Measurements from ENCODE around the gene MS4A3. TPM values are rescaled to one million over a fixed set of nuclear protein-coding genes. Genes with fewer than 3 reads are reported as not detected.
"Not testable (repeated sequence)": the region's sequence is repeated elsewhere in the genome, so short reads cannot be mapped to it uniquely, and the experiment has no call there.

The MS4A3 gene
- total RNA-seq, 1 donor from 2014 or later = 6.8 TPM

DNA sequence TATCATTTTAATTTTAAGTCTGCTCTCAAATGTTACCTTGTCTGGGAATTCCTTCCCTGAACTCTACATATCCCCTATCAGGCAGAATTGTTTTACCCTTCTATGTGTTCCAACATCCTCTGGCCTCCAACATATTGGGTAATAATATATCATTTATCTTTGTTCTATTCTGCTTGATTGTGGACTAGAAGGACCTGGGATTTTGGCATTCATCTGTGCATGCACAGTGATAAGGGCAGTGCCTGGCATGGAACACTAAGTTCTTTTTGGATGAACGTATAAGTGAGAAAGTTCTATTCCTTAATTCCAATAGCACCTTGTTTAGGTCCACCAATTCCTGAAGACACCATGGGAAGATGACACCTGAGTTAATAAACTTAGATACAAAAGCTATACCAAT, 30.8 kb downstream of the MS4A3 start:
- no peak overlapping the region for H3K9ac ChIP-seq (ENCODE audit: low read depth in 1 of 3, low read length in 3 of 3)
- no peaks in the 10 kb centered on the region for H3K36me3 ChIP-seq (ENCODE audit: control insufficient read depth in 3 of 3, insufficient read depth in 3 of 3, low read length in 3 of 3)
- H3K27ac ChIP-seq (ENCODE audit: low read depth, low read length) = no peak overlapping the region
- no peak overlapping the region for H3K4me3 ChIP-seq (ENCODE audit: low read length in 3 of 3)
- peaks cover 0 to 3% (median 0%) of the 10 kb centered on the region in 3 donors for H3K27me3 ChIP-seq (ENCODE audit: control insufficient read depth in 3 of 3, insufficient read depth in 3 of 3, low read length in 3 of 3)
- H3K9me3 ChIP-seq (ENCODE audit: control insufficient read depth in 3 of 3, low read length in 3 of 3) = no peaks in the 10 kb centered on the region
- H3K4me1 ChIP-seq (ENCODE audit: control insufficient read depth in 3 of 3, insufficient read depth in 3 of 3, low read length in 3 of 3) = no peaks in the 10 kb centered on the region

GRCh38 chr11:60088364-60088763, 31.9 kb downstream of the MS4A3 start, which contains the start of gene MS4A2:
Gene MS4A2, plus strand, starts transcription at chr11:60088664. Its CDS starts 102 bp downstream, at chr11:60088766.
- Histone ChIP-seq H3K4me1 (ENCODE audit: control insufficient read depth in 3 of 3, insufficient read depth in 3 of 3, low read length in 3 of 3) (no peaks in the 10 kb centered on the region), H3K36me3 (ENCODE audit: control insufficient read depth in 3 of 3, insufficient read depth in 3 of 3, low read length in 3 of 3) (no peaks in the 10 kb centered on the region), H3K9me3 (ENCODE audit: control insufficient read depth in 3 of 3, low read length in 3 of 3) (no peaks in the 10 kb centered on the region), H3K9ac (ENCODE audit: low read depth in 1 of 3, low read length in 3 of 3) (no peak within 1 kb of the TSS), H3K27me3 (ENCODE audit: control insufficient read depth in 3 of 3, insufficient read depth in 3 of 3, low read length in 3 of 3) (peaks cover 0 to 3% (median 0%) of the 10 kb centered on the region in 3 donors), H3K4me3 (ENCODE audit: low read length in 3 of 3) (no peak within 1 kb of the TSS), H3K27ac (ENCODE audit: low read depth, low read length) (no peak within 1 kb of the TSS)

DNA sequence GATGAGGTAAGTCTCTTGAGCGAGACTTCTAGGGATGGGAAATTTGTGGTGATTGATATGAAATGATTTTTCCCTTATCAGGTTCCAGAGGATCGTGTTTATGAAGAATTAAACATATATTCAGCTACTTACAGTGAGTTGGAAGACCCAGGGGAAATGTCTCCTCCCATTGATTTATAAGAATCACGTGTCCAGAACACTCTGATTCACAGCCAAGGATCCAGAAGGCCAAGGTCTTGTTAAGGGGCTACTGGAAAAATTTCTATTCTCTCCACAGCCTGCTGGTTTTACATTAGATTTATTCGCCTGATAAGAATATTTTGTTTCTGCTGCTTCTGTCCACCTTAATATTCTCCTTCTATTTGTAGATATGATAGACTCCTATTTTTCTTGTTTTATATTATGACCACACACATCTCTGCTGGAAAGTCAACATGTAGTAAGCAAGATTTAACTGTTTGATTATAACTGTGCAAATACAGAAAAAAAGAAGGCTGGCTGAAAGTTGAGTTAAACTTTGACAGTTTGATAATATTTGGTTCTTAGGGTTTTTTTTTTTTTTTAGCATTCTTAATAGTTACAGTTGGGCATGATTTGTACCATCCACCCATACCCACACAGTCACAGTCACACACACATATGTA, 39.1 kb downstream of the MS4A3 start:
- H3K9me3 ChIP-seq (ENCODE audit: control insufficient read depth in 3 of 3, low read length in 3 of 3) = no peaks in the 10 kb centered on the region
- H3K9ac ChIP-seq (ENCODE audit: low read depth in 1 of 3, low read length in 3 of 3) = no peak overlapping the region
- no peak overlapping the region for H3K4me3 ChIP-seq (ENCODE audit: low read length in 3 of 3)
- H3K27ac ChIP-seq (ENCODE audit: low read depth, low read length) = no peak overlapping the region
- H3K27me3 ChIP-seq (ENCODE audit: control insufficient read depth in 3 of 3, insufficient read depth in 3 of 3, low read length in 3 of 3) = peaks cover 0 to 3% (median 0%) of the 10 kb centered on the region in 3 donors
- H3K36me3 ChIP-seq (ENCODE audit: control insufficient read depth in 3 of 3, insufficient read depth in 3 of 3, low read length in 3 of 3) = no peaks in the 10 kb centered on the region
- H3K4me1 ChIP-seq (ENCODE audit: control insufficient read depth in 3 of 3, insufficient read depth in 3 of 3, low read length in 3 of 3) = no peaks in the 10 kb centered on the region

DNA sequence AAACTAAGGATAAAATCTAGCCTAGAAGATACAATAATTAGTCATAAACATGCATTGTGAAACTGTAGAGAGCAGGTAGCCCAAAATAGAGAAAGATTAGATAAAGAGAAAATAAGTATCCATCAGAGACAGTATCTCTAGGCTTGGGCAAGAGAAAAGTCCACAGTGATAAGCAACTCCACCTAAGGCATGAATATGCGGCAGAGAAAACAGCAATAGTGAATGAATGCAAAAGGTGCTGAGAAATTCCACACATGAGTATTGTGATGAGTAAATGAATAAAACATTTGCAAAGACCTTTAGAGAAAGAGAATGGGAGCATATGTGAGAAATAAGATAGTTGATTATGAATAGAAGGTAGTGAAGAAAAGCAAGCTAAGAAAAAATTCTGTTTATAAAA, 40.7 kb downstream of the MS4A3 start:
- Histone ChIP-seq H3K9me3 (ENCODE audit: control insufficient read depth in 3 of 3, low read length in 3 of 3) (no peaks in the 10 kb centered on the region), H3K4me3 (ENCODE audit: low read length in 3 of 3) (no peak overlapping the region), H3K4me1 (ENCODE audit: control insufficient read depth in 3 of 3, insufficient read depth in 3 of 3, low read length in 3 of 3) (no peaks in the 10 kb centered on the region), H3K36me3 (ENCODE audit: control insufficient read depth in 3 of 3, insufficient read depth in 3 of 3, low read length in 3 of 3) (no peaks in the 10 kb centered on the region), H3K9ac (ENCODE audit: low read depth in 1 of 3, low read length in 3 of 3) (no peak overlapping the region), H3K27me3 (ENCODE audit: control insufficient read depth in 3 of 3, insufficient read depth in 3 of 3, low read length in 3 of 3) (no peaks in the 10 kb centered on the region), H3K27ac (ENCODE audit: low read depth, low read length) (no peak overlapping the region)

DNA sequence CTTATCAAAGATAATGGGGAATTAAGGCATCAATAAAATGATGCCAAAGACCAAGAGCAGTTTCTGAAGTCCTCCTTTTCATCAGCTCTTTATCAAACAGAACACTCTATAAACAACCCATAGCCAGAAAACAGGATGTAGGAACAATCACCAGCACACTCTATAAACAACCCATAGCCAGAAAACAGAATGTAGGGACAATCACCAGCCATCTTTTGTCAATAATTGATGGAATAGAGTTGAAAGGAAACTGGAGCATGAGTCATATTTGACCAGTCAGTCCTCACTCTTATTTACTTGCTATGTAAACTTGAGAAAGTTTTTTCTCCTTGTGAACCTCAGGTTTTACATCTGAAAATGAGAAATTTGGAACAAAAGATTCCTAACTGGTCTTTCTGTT, 42.0 kb downstream of the MS4A3 start:
- Histone ChIP-seq H3K4me3 (ENCODE audit: low read length in 3 of 3) (no peak overlapping the region), H3K9me3 (ENCODE audit: control insufficient read depth in 3 of 3, low read length in 3 of 3) (no peaks in the 10 kb centered on the region), H3K9ac (ENCODE audit: low read depth in 1 of 3, low read length in 3 of 3) (no peak overlapping the region), H3K4me1 (ENCODE audit: control insufficient read depth in 3 of 3, insufficient read depth in 3 of 3, low read length in 3 of 3) (no peaks in the 10 kb centered on the region), H3K27me3 (ENCODE audit: control insufficient read depth in 3 of 3, insufficient read depth in 3 of 3, low read length in 3 of 3) (no peaks in the 10 kb centered on the region), H3K36me3 (ENCODE audit: control insufficient read depth in 3 of 3, insufficient read depth in 3 of 3, low read length in 3 of 3) (no peaks in the 10 kb centered on the region), H3K27ac (ENCODE audit: low read depth, low read length) (no peak overlapping the region)

DNA sequence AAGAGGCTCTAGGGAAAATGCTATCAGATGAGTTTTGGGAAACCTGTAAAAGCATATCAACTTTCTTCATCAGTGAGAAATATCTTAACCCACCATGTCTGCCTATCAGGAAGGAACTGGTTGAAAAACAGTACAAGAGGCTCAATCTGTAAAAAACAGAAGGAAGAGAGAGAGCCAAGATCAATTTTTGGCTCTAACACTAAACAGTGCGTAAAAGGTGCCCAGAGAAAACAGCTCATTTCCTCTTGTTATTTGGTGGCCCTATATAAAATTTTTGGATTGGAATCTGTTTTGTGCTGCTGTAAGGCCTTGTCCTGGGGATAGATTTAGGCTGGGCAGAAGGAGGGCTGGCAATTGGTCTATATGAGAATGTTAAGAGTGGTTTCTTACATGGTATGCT, 44.1 kb downstream of the MS4A3 start:
- no peaks in the 10 kb centered on the region for H3K27me3 ChIP-seq (ENCODE audit: control insufficient read depth in 3 of 3, insufficient read depth in 3 of 3, low read length in 3 of 3)
- no peaks in the 10 kb centered on the region for H3K9me3 ChIP-seq (ENCODE audit: control insufficient read depth in 3 of 3, low read length in 3 of 3)
- no peak overlapping the region for H3K4me3 ChIP-seq (ENCODE audit: low read length in 3 of 3)
- no peaks in the 10 kb centered on the region for H3K4me1 ChIP-seq (ENCODE audit: control insufficient read depth in 3 of 3, insufficient read depth in 3 of 3, low read length in 3 of 3)
- no peaks in the 10 kb centered on the region for H3K36me3 ChIP-seq (ENCODE audit: control insufficient read depth in 3 of 3, insufficient read depth in 3 of 3, low read length in 3 of 3)
- no peak overlapping the region for H3K9ac ChIP-seq (ENCODE audit: low read depth in 1 of 3, low read length in 3 of 3)
- no peak overlapping the region for H3K27ac ChIP-seq (ENCODE audit: low read depth, low read length)

- H3K9me3 ChIP-seq (ENCODE audit: control insufficient read depth in 3 of 3, low read length in 3 of 3); H3K9ac ChIP-seq (ENCODE audit: low read depth in 1 of 3, low read length in 3 of 3); H3K4me1 ChIP-seq (ENCODE audit: control insufficient read depth in 3 of 3, insufficient read depth in 3 of 3, low read length in 3 of 3); H3K27me3 ChIP-seq (ENCODE audit: control insufficient read depth in 3 of 3, insufficient read depth in 3 of 3, low read length in 3 of 3); H3K27ac ChIP-seq (ENCODE audit: low read depth, low read length); H3K36me3 ChIP-seq (ENCODE audit: control insufficient read depth in 3 of 3, insufficient read depth in 3 of 3, low read length in 3 of 3); H3K4me3 ChIP-seq (ENCODE audit: low read length in 3 of 3): not testable (repeated sequence)
These were observed 44.9 kb downstream of the MS4A3 start for GRCh38 chr11:60101368-60101767.

DNA sequence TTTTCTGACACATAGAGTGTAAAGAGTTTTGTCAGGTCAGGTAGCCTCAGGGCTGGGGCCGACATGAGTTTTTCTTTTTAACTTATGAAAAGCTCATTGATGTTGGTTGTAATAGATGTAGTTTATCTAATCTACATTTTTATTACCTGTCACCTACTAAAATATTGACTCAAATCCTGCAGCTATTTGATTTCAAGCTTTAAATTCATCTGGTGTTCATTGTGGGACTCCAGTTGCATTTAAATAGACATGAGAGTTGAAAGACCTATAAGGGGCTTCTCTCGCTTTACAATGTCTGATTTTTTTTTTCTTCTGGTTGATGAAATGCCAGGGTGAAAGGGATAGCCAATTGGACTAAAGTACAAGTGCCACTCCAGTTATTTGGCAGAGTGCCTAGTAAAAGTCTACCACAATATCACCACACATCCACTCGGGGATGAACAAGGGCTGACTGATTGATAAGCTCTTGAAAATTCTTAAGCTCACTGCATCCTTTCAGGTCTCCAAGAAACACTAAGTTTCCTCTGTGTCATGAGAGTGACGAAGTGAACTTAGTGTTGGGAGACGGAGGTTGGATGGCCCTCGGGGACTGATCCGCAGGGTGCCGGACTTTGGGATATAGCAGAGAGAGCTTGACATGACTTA, 48.1 kb downstream of the MS4A3 start:
- H3K27me3 ChIP-seq (ENCODE audit: control insufficient read depth in 3 of 3, insufficient read depth in 3 of 3, low read length in 3 of 3); H3K9ac ChIP-seq (ENCODE audit: low read depth in 1 of 3, low read length in 3 of 3); H3K36me3 ChIP-seq (ENCODE audit: control insufficient read depth in 3 of 3, insufficient read depth in 3 of 3, low read length in 3 of 3); H3K27ac ChIP-seq (ENCODE audit: low read depth, low read length); H3K4me3 ChIP-seq (ENCODE audit: low read length in 3 of 3); H3K4me1 ChIP-seq (ENCODE audit: control insufficient read depth in 3 of 3, insufficient read depth in 3 of 3, low read length in 3 of 3); H3K9me3 ChIP-seq (ENCODE audit: control insufficient read depth in 3 of 3, low read length in 3 of 3): not testable (repeated sequence)

- not testable (repeated sequence) for H3K36me3 ChIP-seq (ENCODE audit: control insufficient read depth in 3 of 3, insufficient read depth in 3 of 3, low read length in 3 of 3); H3K27ac ChIP-seq (ENCODE audit: low read depth, low read length); H3K4me3 ChIP-seq (ENCODE audit: low read length in 3 of 3); H3K9me3 ChIP-seq (ENCODE audit: control insufficient read depth in 3 of 3, low read length in 3 of 3); H3K9ac ChIP-seq (ENCODE audit: low read depth in 1 of 3, low read length in 3 of 3); H3K27me3 ChIP-seq (ENCODE audit: control insufficient read depth in 3 of 3, insufficient read depth in 3 of 3, low read length in 3 of 3); H3K4me1 ChIP-seq (ENCODE audit: control insufficient read depth in 3 of 3, insufficient read depth in 3 of 3, low read length in 3 of 3)
These were observed 52.2 kb downstream of the MS4A3 start for GRCh38 chr11:60108631-60109030.

DNA sequence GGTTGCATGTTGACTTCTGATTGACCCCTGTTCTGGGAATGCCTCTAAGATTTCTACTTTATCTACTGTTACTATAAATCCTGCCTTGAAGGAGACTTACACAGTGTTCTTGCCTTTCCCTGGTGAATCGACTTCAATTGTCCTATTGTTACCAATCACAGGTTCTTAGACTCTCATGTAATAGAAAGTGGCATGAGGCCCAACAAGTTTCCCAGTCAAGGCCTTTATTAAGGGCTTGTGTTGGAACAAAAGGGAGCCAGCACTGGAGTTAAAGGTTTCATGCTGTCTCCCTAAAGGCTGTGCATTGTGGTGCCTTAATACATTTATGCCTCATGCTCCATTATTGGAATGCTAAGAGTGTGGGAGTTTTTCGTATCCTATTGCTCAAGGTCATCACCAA, 55.3 kb downstream of the MS4A3 start:
- H3K36me3 ChIP-seq (ENCODE audit: control insufficient read depth in 3 of 3, insufficient read depth in 3 of 3, low read length in 3 of 3) = no peaks in the 10 kb centered on the region
- H3K4me3 ChIP-seq (ENCODE audit: low read length in 3 of 3) = no peak overlapping the region
- no peaks in the 10 kb centered on the region for H3K27me3 ChIP-seq (ENCODE audit: control insufficient read depth in 3 of 3, insufficient read depth in 3 of 3, low read length in 3 of 3)
- H3K9me3 ChIP-seq (ENCODE audit: control insufficient read depth in 3 of 3, low read length in 3 of 3) = no peaks in the 10 kb centered on the region
- no peak overlapping the region for H3K9ac ChIP-seq (ENCODE audit: low read depth in 1 of 3, low read length in 3 of 3)
- H3K27ac ChIP-seq (ENCODE audit: low read depth, low read length) = no peak overlapping the region
- H3K4me1 ChIP-seq (ENCODE audit: control insufficient read depth in 3 of 3, insufficient read depth in 3 of 3, low read length in 3 of 3) = no peaks in the 10 kb centered on the region
